Astrocyte (in vitro differentiated cells and primary cell): ENCODE measurements around the gene TBC1D10B. TPM values are rescaled to one million over a fixed set of nuclear protein-coding genes. Genes with fewer than 3 reads are reported as not detected.

Experiments
- DNase-seq: peaks from one replicate; pipeline ENCODE4 v3.0.0-alpha.2; 2010; ENCODE audit warnings: low read depth
- FAIRE-seq: peaks from 2 replicates; lab custom pipeline; 2011; peaks lifted over from hg19 to GRCh38; lab: Jason Lieb, UNC
- H2AFZ ChIP-seq: 2 replicates; pipeline ENCODE4 v1.6.0; 2012; ENCODE audit warnings: low read depth, low read length, inconsistent platforms
- H3K27ac ChIP-seq: 2 replicates; pipeline ENCODE4 v1.5.1; 2011; ENCODE audit warnings: low read depth, low read length, inconsistent platforms
- H3K27me3 ChIP-seq: 2 replicates; pipeline ENCODE4 v1.6.0; 2011; ENCODE audit warnings: low read length, inconsistent platforms; ENCODE audit not compliant: insufficient read depth
- H3K36me3 ChIP-seq: 2 replicates; pipeline ENCODE4 v1.5.1; 2011; ENCODE audit warnings: low read length, inconsistent platforms; ENCODE audit not compliant: insufficient read depth
- H3K4me1 ChIP-seq: 2 replicates; pipeline ENCODE4 v1.5.1; 2011; ENCODE audit warnings: low read length, inconsistent platforms; ENCODE audit not compliant: insufficient read depth
- H3K4me2 ChIP-seq: 2 replicates; pipeline ENCODE4 v1.6.0; 2012; ENCODE audit warnings: low read length, inconsistent platforms
- H3K4me3 ChIP-seq: 2 replicates; pipeline ENCODE4 v1.5.1; 2011; ENCODE audit warnings: low read depth, mild to moderate bottlenecking, low read length, inconsistent platforms; ENCODE audit not compliant: insufficient read depth
- H3K79me2 ChIP-seq: 2 replicates; pipeline ENCODE4 v1.6.0; 2012; ENCODE audit warnings: mild to moderate bottlenecking, low read length, inconsistent platforms; ENCODE audit not compliant: insufficient read depth
- H3K9ac ChIP-seq: 2 replicates; pipeline ENCODE4 v1.6.0; 2012; ENCODE audit warnings: mild to moderate bottlenecking, low read length, inconsistent platforms
- H3K9me3 ChIP-seq: 2 replicates; pipeline ENCODE4 v1.5.1; 2012; ENCODE audit warnings: low read depth, mild to moderate bottlenecking, low read length, inconsistent platforms; ENCODE audit not compliant: insufficient read depth
- H4K20me1 ChIP-seq: 2 replicates; pipeline ENCODE4 v1.6.0; 2012; ENCODE audit warnings: low read length, inconsistent platforms; ENCODE audit not compliant: insufficient read depth
- H3K27ac Mint-ChIP-seq: one replicate; pipeline ENCODE4 v1.8.0; 2021; ENCODE audit warnings: mild to moderate bottlenecking, mixed read lengths; ENCODE audit not compliant: unreplicated experiment
- H3K27me3 Mint-ChIP-seq: one replicate; pipeline ENCODE4 v1.8.0; 2021; ENCODE audit warnings: low read depth, mixed read lengths; ENCODE audit not compliant: unreplicated experiment
- H3K36me3 Mint-ChIP-seq: one replicate; pipeline ENCODE4 v1.8.0; 2021; ENCODE audit warnings: low read depth, mixed read lengths; ENCODE audit not compliant: unreplicated experiment
- H3K4me1 Mint-ChIP-seq: one replicate; pipeline ENCODE4 v1.8.0; 2021; ENCODE audit warnings: low read depth, mixed read lengths; ENCODE audit not compliant: unreplicated experiment
- H3K4me3 Mint-ChIP-seq: one replicate; pipeline ENCODE4 v1.8.0; 2021; ENCODE audit warnings: mild to moderate bottlenecking, moderate library complexity, mixed read lengths; ENCODE audit not compliant: unreplicated experiment
- H3K9me3 Mint-ChIP-seq: one replicate; pipeline ENCODE4 v1.8.0; 2021; ENCODE audit warnings: mild to moderate bottlenecking, mixed read lengths; ENCODE audit not compliant: unreplicated experiment
- EZH2 ChIP-seq: IDR thresholded peaks from 2 replicates; pipeline ENCODE4 v1.6.1; 2012; ENCODE audit warnings: mild to moderate bottlenecking, low read length, inconsistent platforms; ENCODE audit not compliant: insufficient read depth
- total RNA-seq: library from RNA; stranded (reverse); gene quantifications from 2 replicates; pipeline ENCODE4 v1.2.1, GENCODE V29; 2021
- TF ChIP-seq, protein P1 (sequence below): IDR thresholded peaks from 2 replicates; pipeline ENCODE4 v1.5.1; 2011; ENCODE audit warnings: low read depth, mild to moderate bottlenecking, inconsistent platforms, low read length, moderate library complexity; ENCODE audit not compliant: insufficient read depth

The TBC1D10B gene
- total RNA-seq, 1 donor from 2014 or later, result 50.8 TPM

DNA sequence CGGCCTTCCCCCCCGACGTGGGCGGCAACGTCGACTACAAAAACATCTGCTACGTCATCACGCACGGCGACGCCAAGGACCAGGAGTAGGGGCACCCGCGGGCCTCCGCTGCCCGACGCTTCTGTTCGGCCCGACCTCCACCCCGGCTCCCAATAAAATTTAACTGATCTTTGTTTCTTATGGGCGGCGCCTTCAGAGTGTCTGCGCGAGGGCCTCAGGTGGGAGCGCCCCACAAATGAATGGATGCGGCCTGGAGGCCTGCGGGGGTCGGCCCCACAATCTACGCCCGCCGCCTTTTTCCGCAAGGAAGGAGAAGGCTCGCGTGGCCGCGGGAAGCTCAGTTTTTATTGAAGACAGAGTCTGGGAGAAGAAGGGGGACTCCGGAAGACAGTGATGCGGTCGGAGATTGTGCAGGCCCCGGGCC is 7.5 kb upstream of the TBC1D10B start:
- H3K4me3 Mint-ChIP-seq, result peak overlapping the region; percentile 93
- peak overlapping the region; percentile 94 for H3K27ac Mint-ChIP-seq
- peak overlapping the region; percentile 86 for H2AFZ ChIP-seq
- peaks cover 6% of the 10 kb centered on the region for H3K4me1 Mint-ChIP-seq
- H3K4me1 ChIP-seq, result peaks cover 15% of the 10 kb centered on the region
- peaks cover 8% of the 10 kb centered on the region for H4K20me1 ChIP-seq
- H3K27ac ChIP-seq, result peak overlapping the region; percentile 92
- H3K9ac ChIP-seq, result peak overlapping the region; percentile 87
- H3K9me3 ChIP-seq, result no peaks in the 10 kb centered on the region
- H3K4me3 ChIP-seq, result peak overlapping the region; percentile 47
- TF ChIP-seq, protein P1, sequence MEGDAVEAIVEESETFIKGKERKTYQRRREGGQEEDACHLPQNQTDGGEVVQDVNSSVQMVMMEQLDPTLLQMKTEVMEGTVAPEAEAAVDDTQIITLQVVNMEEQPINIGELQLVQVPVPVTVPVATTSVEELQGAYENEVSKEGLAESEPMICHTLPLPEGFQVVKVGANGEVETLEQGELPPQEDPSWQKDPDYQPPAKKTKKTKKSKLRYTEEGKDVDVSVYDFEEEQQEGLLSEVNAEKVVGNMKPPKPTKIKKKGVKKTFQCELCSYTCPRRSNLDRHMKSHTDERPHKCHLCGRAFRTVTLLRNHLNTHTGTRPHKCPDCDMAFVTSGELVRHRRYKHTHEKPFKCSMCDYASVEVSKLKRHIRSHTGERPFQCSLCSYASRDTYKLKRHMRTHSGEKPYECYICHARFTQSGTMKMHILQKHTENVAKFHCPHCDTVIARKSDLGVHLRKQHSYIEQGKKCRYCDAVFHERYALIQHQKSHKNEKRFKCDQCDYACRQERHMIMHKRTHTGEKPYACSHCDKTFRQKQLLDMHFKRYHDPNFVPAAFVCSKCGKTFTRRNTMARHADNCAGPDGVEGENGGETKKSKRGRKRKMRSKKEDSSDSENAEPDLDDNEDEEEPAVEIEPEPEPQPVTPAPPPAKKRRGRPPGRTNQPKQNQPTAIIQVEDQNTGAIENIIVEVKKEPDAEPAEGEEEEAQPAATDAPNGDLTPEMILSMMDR, result no peak
- TF ChIP-seq EZH2, result no peak
- H3K27me3 ChIP-seq, result no peaks in the 10 kb centered on the region
- no peak for FAIRE-seq
- H3K27me3 Mint-ChIP-seq, result no peaks in the 10 kb centered on the region
- DNase-seq, result peak; percentile 78
- peaks cover 2% of the 10 kb centered on the region for H3K36me3 Mint-ChIP-seq
- no peaks in the 10 kb centered on the region for H3K36me3 ChIP-seq
- peaks cover 6% of the 10 kb centered on the region for H3K79me2 ChIP-seq
- peak overlapping the region; percentile 100 for H3K4me2 ChIP-seq
- no peaks in the 10 kb centered on the region for H3K9me3 Mint-ChIP-seq

DNA sequence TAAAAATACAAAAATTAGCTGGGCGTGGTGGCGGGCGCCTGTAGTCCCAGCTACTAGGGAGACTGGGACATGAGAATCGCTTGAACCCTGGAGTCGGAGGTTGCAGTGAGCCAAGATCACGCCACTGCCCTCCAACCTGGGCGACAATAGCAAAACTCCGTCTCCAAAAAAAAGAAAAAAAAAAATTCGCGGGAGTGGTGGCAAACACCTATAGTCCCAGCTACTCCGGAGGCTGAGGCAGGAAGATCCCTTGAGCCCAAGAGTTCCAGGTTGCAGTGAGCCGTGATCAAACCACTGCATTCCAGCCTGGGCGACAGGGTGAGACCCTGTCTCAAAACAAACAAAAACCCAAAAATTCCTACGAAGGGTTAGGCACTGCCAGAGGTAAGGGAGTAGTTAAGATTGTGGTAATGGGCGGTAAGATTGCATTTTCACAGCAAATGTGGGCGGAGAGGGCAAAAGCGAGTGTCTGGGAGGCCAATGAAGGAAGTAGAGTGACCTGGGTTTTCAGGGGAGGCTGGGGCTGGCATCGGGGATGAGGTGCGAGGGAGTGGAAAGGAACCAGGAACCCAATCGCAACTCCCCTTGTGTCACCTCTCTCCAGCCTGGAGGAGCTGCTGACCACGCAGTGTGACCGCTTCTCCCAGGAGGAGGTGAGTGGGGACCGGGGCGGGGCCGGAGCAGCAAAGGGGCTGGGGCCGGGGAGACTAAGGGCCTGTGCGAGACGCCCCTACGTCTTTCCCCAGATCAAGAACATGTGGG is 6.9 kb upstream of the TBC1D10B start:
- no peaks in the 10 kb centered on the region for H3K27me3 Mint-ChIP-seq
- H3K9ac ChIP-seq, result peak overlapping the region; percentile 87
- H2AFZ ChIP-seq, result peak overlapping the region; percentile 86
- H3K36me3 ChIP-seq, result no peaks in the 10 kb centered on the region
- H3K27me3 ChIP-seq, result no peaks in the 10 kb centered on the region
- H3K27ac ChIP-seq, result peak overlapping the region; percentile 92
- H3K79me2 ChIP-seq, result peaks cover 6% of the 10 kb centered on the region
- peaks cover 15% of the 10 kb centered on the region for H3K4me1 ChIP-seq
- TF ChIP-seq EZH2, result no peak
- TF ChIP-seq, protein P1, result no peak
- DNase-seq, result peak; percentile 13
- no peaks in the 10 kb centered on the region for H3K9me3 ChIP-seq
- peaks cover 2% of the 10 kb centered on the region for H3K36me3 Mint-ChIP-seq
- H4K20me1 ChIP-seq, result peaks cover 8% of the 10 kb centered on the region
- FAIRE-seq, result no peak
- H3K9me3 Mint-ChIP-seq, result no peaks in the 10 kb centered on the region
- peak overlapping the region; percentile 94 for H3K27ac Mint-ChIP-seq
- H3K4me3 ChIP-seq, result peak overlapping the region; percentile 47
- peak overlapping the region; percentile 100 for H3K4me2 ChIP-seq
- peaks cover 6% of the 10 kb centered on the region for H3K4me1 Mint-ChIP-seq
- H3K4me3 Mint-ChIP-seq, result peak overlapping the region; percentile 93

DNA sequence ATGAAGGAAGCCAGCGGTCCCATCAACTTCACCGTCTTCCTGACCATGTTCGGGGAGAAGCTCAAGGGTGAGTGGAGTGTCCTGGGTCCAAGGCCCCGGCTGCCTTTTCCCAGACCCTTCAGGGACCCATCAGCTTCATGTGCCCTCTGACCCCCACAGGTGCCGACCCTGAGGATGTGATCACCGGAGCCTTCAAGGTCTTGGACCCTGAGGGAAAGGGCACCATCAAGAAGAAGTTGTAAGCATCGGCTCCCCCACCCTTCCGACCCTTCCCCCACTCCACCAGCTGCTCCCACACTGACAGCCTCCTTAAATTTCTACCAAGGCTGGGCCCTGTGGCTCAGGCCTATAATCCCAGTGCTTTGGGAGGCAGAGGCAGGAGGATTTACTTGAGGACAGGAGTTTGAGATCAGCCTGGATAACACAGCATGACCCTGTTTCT is 6.2 kb upstream of the TBC1D10B start:
- Mint-ChIP-seq H3K27ac (peak overlapping the region; percentile 41), H3K4me3 (no peak overlapping the region), H3K9me3 (no peaks in the 10 kb centered on the region), H3K36me3 (peaks cover 2% of the 10 kb centered on the region), H3K4me1 (peaks cover 9% of the 10 kb centered on the region), H3K27me3 (no peaks in the 10 kb centered on the region)
- Histone ChIP-seq H3K27ac (no peak overlapping the region), H2AFZ (no peak overlapping the region), H3K27me3 (no peaks in the 10 kb centered on the region), H3K79me2 (peaks cover 6% of the 10 kb centered on the region), H3K4me2 (no peak overlapping the region), H3K9me3 (no peaks in the 10 kb centered on the region), H4K20me1 (peaks cover 8% of the 10 kb centered on the region), H3K4me3 (no peak overlapping the region), H3K9ac (no peak overlapping the region), H3K36me3 (no peaks in the 10 kb centered on the region), H3K4me1 (peaks cover 15% of the 10 kb centered on the region)
- FAIRE-seq (no peak), DNase-seq (no peak)
- TF ChIP-seq, protein P1, result no peak
- TF ChIP-seq EZH2, result no peak
